ENCODE data around the gene PLCH1. TPM values are rescaled to one million over a fixed set of nuclear protein-coding genes. Genes with fewer than 3 reads are reported as not detected.

Gene PLCH1
- total RNA-seq, 2 experiments from 2014 or later: 0.21 to 0.27 TPM

- Mint-ChIP-seq H3K36me3 (ENCODE audit: low read depth) (peaks cover 15% of the 10 kb centered on the region), H3K4me1 (ENCODE audit: low read depth) (peaks cover 5% of the 10 kb centered on the region), H3K27me3 (ENCODE audit: low read depth) (no peaks in the 10 kb centered on the region), H3K27ac (no peak overlapping the region), H3K4me3 (no peak overlapping the region), H3K9me3 (no peaks in the 10 kb centered on the region)
- DNase-seq: no peak
- CTCF ChIA-PET: interaction anchor here (1.7 kb wide), 1 partner anchor 42 kb away, joined by 6 read pairs; the partner anchor contains the start of gene C3orf33
- intact Hi-C loops (cut with micrococcal nuclease): no loop called here
These were observed 19.1 kb upstream of the PLCH1 start for GRCh38 chr3:155763870-155764463.

GRCh38 chr3:155760653-155761052, 15.8 kb upstream of the PLCH1 start:
- DNase-seq: no peak
- CTCF ChIA-PET: interaction anchor here (1.1 kb wide), 1 partner anchor 45 kb away, joined by 3 read pairs; the partner anchor contains the start of gene C3orf33
- Mint-ChIP-seq H3K27me3 (ENCODE audit: low read depth) (no peaks in the 10 kb centered on the region), H3K4me3 (no peak overlapping the region), H3K36me3 (ENCODE audit: low read depth) (peaks cover 12% of the 10 kb centered on the region), H3K27ac (no peak overlapping the region), H3K4me1 (ENCODE audit: low read depth) (no peaks in the 10 kb centered on the region), H3K9me3 (no peaks in the 10 kb centered on the region)
- intact Hi-C loops (cut with micrococcal nuclease): no loop called here

- H3K4me1 Mint-ChIP-seq (ENCODE audit: low read depth): no peaks in the 10 kb centered on the region
- H3K27me3 Mint-ChIP-seq (ENCODE audit: low read depth): no peaks in the 10 kb centered on the region
- H3K4me3 Mint-ChIP-seq: no peak overlapping the region
- no peak overlapping the region for H3K27ac Mint-ChIP-seq
- DNase-seq: no peak
- intact Hi-C loops (cut with micrococcal nuclease): no loop called here
- no peaks in the 10 kb centered on the region for H3K9me3 Mint-ChIP-seq
- CTCF ChIA-PET: interaction anchor here (2.2 kb wide), 1 partner anchor 48 kb away, joined by 7 read pairs; no protein-coding TSS in a partner anchor
- peaks cover 5% of the 10 kb centered on the region for H3K36me3 Mint-ChIP-seq (ENCODE audit: low read depth)
These were observed 12.7 kb upstream of the PLCH1 start for GRCh38 chr3:155757577-155757976.

GRCh38 chr3:155753038-155753639, 8.3 kb upstream of the PLCH1 start:
- peak; percentile 22 for DNase-seq
- Mint-ChIP-seq H3K27me3 (ENCODE audit: low read depth) (no peaks in the 10 kb centered on the region), H3K36me3 (ENCODE audit: low read depth) (no peaks in the 10 kb centered on the region), H3K4me1 (ENCODE audit: low read depth) (no peaks in the 10 kb centered on the region), H3K27ac (no peak overlapping the region), H3K4me3 (no peak overlapping the region), H3K9me3 (no peaks in the 10 kb centered on the region)
- CTCF ChIA-PET: no interaction called here
- intact Hi-C loops (cut with micrococcal nuclease): loop anchor here (1.0 to 5.0 kb wide), 4 partner anchors 53 to 244 kb away; partner anchors contain the start of genes C3orf33 and GMPS

GRCh38 chr3:155748611-155749365, 3.9 kb upstream of the PLCH1 start:
- H3K27ac Mint-ChIP-seq: no peak overlapping the region
- peaks cover 9% of the 10 kb centered on the region for H3K4me1 Mint-ChIP-seq (ENCODE audit: low read depth)
- CTCF ChIA-PET: interaction anchor here (0.7 to 2.7 kb wide), 3 partner anchors 10 to 57 kb away, joined by 3 to 7 read pairs (median 3); partner anchors contain the start of gene C3orf33
- no peaks in the 10 kb centered on the region for H3K36me3 Mint-ChIP-seq (ENCODE audit: low read depth)
- H3K9me3 Mint-ChIP-seq: no peaks in the 10 kb centered on the region
- DNase-seq: no peak
- H3K4me3 Mint-ChIP-seq: no peak overlapping the region
- intact Hi-C loops (cut with micrococcal nuclease): no loop called here
- H3K27me3 Mint-ChIP-seq (ENCODE audit: low read depth): peaks cover 10% of the 10 kb centered on the region

- intact Hi-C loops (cut with micrococcal nuclease): no loop called here
- CTCF ChIA-PET: interaction anchor here (0.7 to 2.7 kb wide), 2 partner anchors 11 to 58 kb away, joined by 3 to 7 read pairs; partner anchors contain the start of gene C3orf33
- no peak overlapping the region for H3K4me3 Mint-ChIP-seq
- H3K36me3 Mint-ChIP-seq (ENCODE audit: low read depth): no peaks in the 10 kb centered on the region
- no peak overlapping the region for H3K27ac Mint-ChIP-seq
- H3K4me1 Mint-ChIP-seq (ENCODE audit: low read depth): peaks cover 9% of the 10 kb centered on the region
- H3K27me3 Mint-ChIP-seq (ENCODE audit: low read depth): peaks cover 14% of the 10 kb centered on the region
- H3K9me3 Mint-ChIP-seq: no peaks in the 10 kb centered on the region
- DNase-seq: no peak
These were observed 3.0 kb upstream of the PLCH1 start for GRCh38 chr3:155747946-155748290.

- no peak for DNase-seq
- Mint-ChIP-seq H3K4me3 (no peak overlapping the region), H3K27me3 (ENCODE audit: low read depth) (peaks cover 19% of the 10 kb centered on the region), H3K36me3 (ENCODE audit: low read depth) (no peaks in the 10 kb centered on the region), H3K27ac (no peak overlapping the region), H3K4me1 (ENCODE audit: low read depth) (peaks cover 9% of the 10 kb centered on the region), H3K9me3 (no peaks in the 10 kb centered on the region)
- CTCF ChIA-PET: interaction anchor here (0.7 to 2.3 kb wide), 2 partner anchors 11 to 59 kb away, joined by 3 to 6 read pairs; partner anchors contain the start of gene C3orf33
- intact Hi-C loops (cut with micrococcal nuclease): no loop called here
These were observed 2.5 kb upstream of the PLCH1 start for GRCh38 chr3:155747286-155747945.

- H3K9me3 Mint-ChIP-seq: no peaks in the 10 kb centered on the region
- CTCF ChIA-PET: interaction anchor here (2.3 kb wide), 1 partner anchor 59 kb away, joined by 6 read pairs; the partner anchor contains the start of gene C3orf33
- H3K4me1 Mint-ChIP-seq (ENCODE audit: low read depth): peaks cover 9% of the 10 kb centered on the region
- intact Hi-C loops (cut with micrococcal nuclease): no loop called here
- no peak overlapping the region for H3K4me3 Mint-ChIP-seq
- H3K36me3 Mint-ChIP-seq (ENCODE audit: low read depth): no peaks in the 10 kb centered on the region
- H3K27ac Mint-ChIP-seq: no peak overlapping the region
- peaks cover 22% of the 10 kb centered on the region for H3K27me3 Mint-ChIP-seq (ENCODE audit: low read depth)
- DNase-seq: no peak
These were observed 1.8 kb upstream of the PLCH1 start for GRCh38 chr3:155746703-155747102.

- intact Hi-C loops (cut with micrococcal nuclease): loop anchor here (1.0 to 2.0 kb wide), 2 partner anchors 61 to 124 kb away; partner anchors contain the start of genes C3orf33 and GMPS
- Mint-ChIP-seq H3K4me1 (ENCODE audit: low read depth) (peaks cover 9% of the 10 kb centered on the region), H3K4me3 (peak overlapping the region; percentile 29), H3K36me3 (ENCODE audit: low read depth) (no peaks in the 10 kb centered on the region), H3K9me3 (no peaks in the 10 kb centered on the region), H3K27me3 (ENCODE audit: low read depth) (peaks cover 26% of the 10 kb centered on the region), H3K27ac (no peak overlapping the region)
- peak; percentile 18 for DNase-seq
- CTCF ChIA-PET: interaction anchor here (2.3 kb wide), 1 partner anchor 60 kb away, joined by 6 read pairs; the partner anchor contains the start of gene C3orf33
These were observed 1.1 kb upstream of the PLCH1 start for GRCh38 chr3:155745795-155746550.

GRCh38 chr3:155744010-155744625, 753 bp downstream of the PLCH1 start:
- intact Hi-C loops (cut with micrococcal nuclease): loop anchor here (1.0 to 2.0 kb wide), 2 partner anchors 63 to 110 kb away; partner anchors contain the start of genes C3orf33 and SLC33A1
- Mint-ChIP-seq H3K4me1 (ENCODE audit: low read depth) (peaks cover 9% of the 10 kb centered on the region), H3K9me3 (no peaks in the 10 kb centered on the region), H3K27ac (no peak overlapping the region), H3K4me3 (peak overlapping the region; percentile 83), H3K27me3 (ENCODE audit: low read depth) (peaks cover 34% of the 10 kb centered on the region), H3K36me3 (ENCODE audit: low read depth) (no peaks in the 10 kb centered on the region)
- CTCF ChIA-PET: interaction anchor here (1.0 kb wide), 1 partner anchor 62 kb away, joined by 3 read pairs; the partner anchor contains the start of gene C3orf33
- peak; percentile 50 for DNase-seq

GRCh38 chr3:155743606-155744005, 1.3 kb downstream of the PLCH1 start:
- Mint-ChIP-seq H3K27me3 (ENCODE audit: low read depth) (peaks cover 36% of the 10 kb centered on the region), H3K9me3 (no peaks in the 10 kb centered on the region), H3K4me1 (ENCODE audit: low read depth) (peaks cover 9% of the 10 kb centered on the region), H3K27ac (no peak overlapping the region), H3K4me3 (peak overlapping the region; percentile 83), H3K36me3 (ENCODE audit: low read depth) (no peaks in the 10 kb centered on the region)
- intact Hi-C loops (cut with micrococcal nuclease): loop anchor here (1.0 to 2.0 kb wide), 2 partner anchors 63 to 111 kb away; partner anchors contain the start of genes C3orf33 and SLC33A1
- no peak for DNase-seq
- CTCF ChIA-PET: no interaction called here
